A673 (cell line): ENCODE measurements around the gene TMEM234.

Source experiments
- CTCF ChIP-seq: fragments of 300-800, 200-600 bp; sonication (generic); conservative IDR thresholded peaks from 2 replicates; pipeline ENCODE4 v1.5.1; 2017; ENCODE audit warnings: low read depth, mild to moderate bottlenecking, antibody characterized with exemption, low read length, moderate library complexity, mixed read lengths
- EZH2 ChIP-seq: fragments of 200-600 bp; sonication (generic); IDR thresholded peaks from 2 replicates; pipeline ENCODE4 v1.6.1; 2017; ENCODE audit warnings: borderline replicate concordance, low read depth, mild to moderate bottlenecking, mixed read lengths, antibody characterized with exemption, low read length; ENCODE audit not compliant: poor library complexity, severe bottlenecking

GRCh38 chr1:32216566-32216965, 5.6 kb downstream of the TMEM234 start:
- no peak for TF ChIP-seq CTCF
- TF ChIP-seq EZH2 = no peak
